Lung (tissue), 12 donors: ENCODE measurements around the gene DBH. TPM values are rescaled to one million over a fixed set of nuclear protein-coding genes. Genes with fewer than 3 reads are reported as not detected.

Experiments used
- ATAC-seq: fragments of 200-7000 bp; cut with Tn5 transposase; one replicate; pipeline ENCODE4 v1.9.1; 2020; ENCODE audit warnings: moderate number of reproducible peaks; ENCODE audit not compliant: insufficient read depth, low FRiP score
- DNase-seq, 3 donors: peaks; one replicate each; pipeline ENCODE4 v3.0.0-alpha.2; 2013 to 2017
- H3K27ac ChIP-seq, 2 donors: one replicate each; pipeline ENCODE4 v1.5.1; 2013; ENCODE audit warnings: mild to moderate bottlenecking in 2 of 2, moderate library complexity in 2 of 2, control low read depth in 1 of 2, inconsistent platforms in 1 of 2, low read depth in 1 of 2, low read length in 1 of 2
- H3K27me3 ChIP-seq, 3 donors: one replicate each; pipeline ENCODE4 v1.5.1; 2013; ENCODE audit warnings: low read length in 2 of 3; ENCODE audit not compliant: control insufficient read depth in 3 of 3, insufficient read depth in 3 of 3
- H3K36me3 ChIP-seq, 4 donors: one replicate each; pipeline ENCODE4 v1.5.1; 2013; ENCODE audit warnings: low read length in 4 of 4, mild to moderate bottlenecking in 1 of 4, moderate library complexity in 1 of 4; ENCODE audit not compliant: control insufficient read depth in 4 of 4, insufficient read depth in 4 of 4
- H3K4me1 ChIP-seq, 5 donors: one replicate each; pipeline ENCODE4 v1.5.1; 2013; ENCODE audit warnings: low read length in 5 of 5, mild to moderate bottlenecking in 2 of 5, moderate library complexity in 1 of 5; ENCODE audit not compliant: control insufficient read depth in 5 of 5, insufficient read depth in 5 of 5
- H3K4me3 ChIP-seq: one replicate; pipeline ENCODE4 v1.5.1; 2013; ENCODE audit warnings: mild to moderate bottlenecking, control low read depth, moderate library complexity
- H3K9ac ChIP-seq, 2 donors: one replicate each; pipeline ENCODE4 v1.5.1; 2013; ENCODE audit warnings: low read length in 2 of 2, control low read depth in 1 of 2; ENCODE audit not compliant: insufficient read depth in 1 of 2
- H3K9me3 ChIP-seq, 4 donors: one replicate each; pipeline ENCODE4 v1.5.1; 2013; ENCODE audit warnings: low read length in 3 of 4, mild to moderate bottlenecking in 1 of 4, moderate library complexity in 1 of 4; ENCODE audit not compliant: control insufficient read depth in 4 of 4, insufficient read depth in 3 of 4
- WGBS, 2 donors: extraction: QIAGEN DNeasy Blood & Tissue Kit; methylation state at CpG; one replicate each; pipeline ENCODE4 v1.1.7; 2013; 5-methylcytosine and 5-hydroxymethylcytosine counted together
- polyA plus RNA-seq, 2 donors: library from polyadenylated mRNA; stranded (reverse); fragments of 200-250 nt; gene quantifications; one replicate each; pipeline ENCODE4 v1.2.1, GENCODE V29; 2013
- total RNA-seq, 2 donors: library from RNA; depleted of rRNA in 1 of 2; stranded (reverse); fragments of >200 nt in 1 of 2; gene quantifications; one replicate each; pipeline ENCODE4 v1.2.1, GENCODE V29; 2014 to 2021
- TF ChIP-seq, protein P1 (sequence below): IDR thresholded peaks from 2 replicates; pipeline ENCODE4 v1.5.1; 2012; ENCODE audit warnings: mild to moderate bottlenecking; ENCODE audit errors: control extremely low read depth, extremely low read depth
- donor health status: control.
- donor health status: control.
- donor health status: Bipolar disorder and iron deficiency.
- donor health status: healthy.
- donor health status: DM: yes; HTN: yes; CAD: no.

DBH gene
- total and polyA plus RNA-seq, 4 donors: 0.06 to 0.48 (median 0.08) TPM

DNA sequence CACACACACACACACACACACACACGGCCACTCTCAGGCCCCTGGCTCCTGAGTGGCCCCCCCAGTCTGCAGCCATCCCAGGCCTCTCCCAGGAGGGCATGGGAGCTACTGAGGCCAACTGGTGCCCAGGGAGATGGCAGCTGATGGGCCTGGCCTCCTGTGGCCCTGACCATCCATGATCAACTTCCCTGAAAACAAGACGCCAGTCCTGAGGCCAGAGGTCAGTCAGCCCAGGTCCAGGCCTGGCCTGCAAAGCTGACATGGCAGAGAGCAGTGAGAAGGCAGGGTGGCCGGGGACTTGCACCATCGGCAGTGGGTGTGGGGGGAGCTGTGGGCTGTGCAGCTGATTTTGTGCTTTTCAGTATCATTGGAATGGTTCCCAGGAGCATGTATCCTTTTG is 55.0 kb downstream of the DBH start:
- 79 to 87% methylated on average over 4 of the region's 4 CpGs for WGBS, 2 donors
- no peak for DNase-seq
- Histone ChIP-seq H3K36me3 (peaks cover 0 to 7% (median 3%) of the 10 kb centered on the region in 4 donors), H3K27ac (no peak overlapping the region), H3K4me3 (no peak overlapping the region), H3K9ac (no peak overlapping the region), H3K4me1 (peaks cover 0 to 28% (median 6%) of the 10 kb centered on the region in 5 donors), H3K9me3 (no peaks in the 10 kb centered on the region), H3K27me3 (no peaks in the 10 kb centered on the region)
- no peak for ATAC-seq
- TF ChIP-seq, protein P1, sequence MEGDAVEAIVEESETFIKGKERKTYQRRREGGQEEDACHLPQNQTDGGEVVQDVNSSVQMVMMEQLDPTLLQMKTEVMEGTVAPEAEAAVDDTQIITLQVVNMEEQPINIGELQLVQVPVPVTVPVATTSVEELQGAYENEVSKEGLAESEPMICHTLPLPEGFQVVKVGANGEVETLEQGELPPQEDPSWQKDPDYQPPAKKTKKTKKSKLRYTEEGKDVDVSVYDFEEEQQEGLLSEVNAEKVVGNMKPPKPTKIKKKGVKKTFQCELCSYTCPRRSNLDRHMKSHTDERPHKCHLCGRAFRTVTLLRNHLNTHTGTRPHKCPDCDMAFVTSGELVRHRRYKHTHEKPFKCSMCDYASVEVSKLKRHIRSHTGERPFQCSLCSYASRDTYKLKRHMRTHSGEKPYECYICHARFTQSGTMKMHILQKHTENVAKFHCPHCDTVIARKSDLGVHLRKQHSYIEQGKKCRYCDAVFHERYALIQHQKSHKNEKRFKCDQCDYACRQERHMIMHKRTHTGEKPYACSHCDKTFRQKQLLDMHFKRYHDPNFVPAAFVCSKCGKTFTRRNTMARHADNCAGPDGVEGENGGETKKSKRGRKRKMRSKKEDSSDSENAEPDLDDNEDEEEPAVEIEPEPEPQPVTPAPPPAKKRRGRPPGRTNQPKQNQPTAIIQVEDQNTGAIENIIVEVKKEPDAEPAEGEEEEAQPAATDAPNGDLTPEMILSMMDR: no peak

DNA sequence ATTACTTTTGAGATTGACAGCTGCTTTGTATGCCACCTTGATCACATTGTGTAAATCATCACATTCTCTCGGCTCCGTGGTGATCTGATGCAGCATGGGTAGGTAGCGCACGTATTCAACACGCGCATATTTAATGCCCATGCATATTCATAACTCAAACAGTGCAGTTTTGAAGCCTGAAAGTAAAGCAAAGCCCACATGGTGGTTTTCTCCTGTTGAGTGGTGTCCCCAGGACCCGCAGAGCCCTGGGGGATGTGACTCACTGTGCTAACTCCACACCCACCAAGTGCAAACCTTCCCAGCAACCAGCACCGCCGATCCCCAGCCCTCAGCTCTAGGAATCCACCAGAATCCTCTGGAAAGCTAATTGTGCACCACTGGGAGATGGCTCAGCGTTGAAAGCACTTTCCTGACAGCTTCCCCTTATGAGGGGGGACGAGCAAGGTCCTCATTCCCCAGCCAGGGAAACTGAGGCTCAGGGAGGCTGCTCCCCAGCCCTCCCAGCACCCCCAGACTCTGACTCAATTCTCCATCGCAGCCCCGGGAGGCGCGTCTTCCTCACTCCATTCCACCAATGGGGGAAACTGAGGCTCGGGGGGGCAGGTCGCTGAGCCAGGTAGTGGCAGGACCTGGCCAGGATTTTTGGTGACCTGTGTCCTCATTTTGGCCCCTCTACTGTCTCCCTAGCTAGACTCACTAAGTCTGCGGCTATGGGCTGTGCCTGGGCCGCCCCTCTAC is 55.6 kb downstream of the DBH start:
- 93 to 94% methylated on average over 19 of the region's 19 CpGs for WGBS, 2 donors
- ATAC-seq (no peak), DNase-seq (no peak)
- H3K4me1 ChIP-seq: peaks cover 0 to 28% (median 0%) of the 10 kb centered on the region in 5 donors
- H3K27me3 ChIP-seq: no peaks in the 10 kb centered on the region
- no peak overlapping the region for H3K9ac ChIP-seq
- H3K4me3 ChIP-seq: no peak overlapping the region
- H3K36me3 ChIP-seq: peaks cover 0 to 7% (median 3%) of the 10 kb centered on the region in 4 donors
- TF ChIP-seq, protein P1: no peak
- H3K27ac ChIP-seq: no peak overlapping the region
- no peaks in the 10 kb centered on the region for H3K9me3 ChIP-seq

DNA sequence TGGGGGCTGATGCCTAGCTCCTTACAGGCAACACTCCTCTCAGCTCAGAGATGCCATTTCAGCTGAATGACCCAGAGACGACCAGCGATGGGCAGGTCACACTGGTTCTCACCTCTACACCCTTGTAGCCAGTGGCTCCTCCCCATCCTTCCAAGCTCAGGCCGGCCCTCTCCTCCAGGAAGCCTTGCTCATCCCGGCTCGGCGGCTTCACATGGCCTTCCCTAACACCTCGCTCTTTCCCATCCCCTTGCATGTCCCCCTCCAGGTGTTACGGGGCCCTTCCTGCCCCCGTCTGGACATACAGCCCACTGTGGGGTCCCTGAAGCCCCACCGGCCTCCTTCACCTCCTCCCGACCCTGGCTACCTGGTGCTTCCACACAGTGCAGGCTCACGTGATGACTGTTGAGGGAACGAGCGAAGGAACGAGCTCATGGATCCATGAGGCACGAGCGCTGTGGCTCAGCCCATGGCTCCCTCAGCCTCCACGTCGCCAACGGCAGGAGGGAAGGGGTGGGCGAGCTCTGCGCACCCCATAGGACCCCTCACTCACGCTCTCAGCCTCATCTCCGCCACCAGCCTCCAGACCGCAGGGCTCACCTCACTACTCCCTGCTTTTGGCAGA is 56.3 kb downstream of the DBH start:
- no peak for DNase-seq
- 93 to 96% methylated on average over 22 to 25 of the region's 25 CpGs for WGBS, 2 donors
- TF ChIP-seq, protein P1: no peak
- Histone ChIP-seq H3K4me1 (peaks cover 0 to 28% (median 0%) of the 10 kb centered on the region in 5 donors), H3K4me3 (no peak overlapping the region), H3K27ac (no peak overlapping the region), H3K9me3 (no peaks in the 10 kb centered on the region), H3K9ac (no peak overlapping the region), H3K36me3 (peaks cover 0 to 7% (median 3%) of the 10 kb centered on the region in 4 donors), H3K27me3 (no peaks in the 10 kb centered on the region)
- ATAC-seq: no peak
